Tibial artery (tissue), 4 donors: ENCODE data around the gene ISY1.
"Not testable (repeated sequence)": the region's sequence is repeated elsewhere in the genome, so short reads cannot be mapped to it uniquely, and the experiment has no call there.

ENCODE experiments used
- DNase-seq, 2 donors: peaks; one replicate each; pipeline ENCODE4 v3.0.0-alpha.2; 2019
- H3K27ac ChIP-seq, 2 donors: fragments of 200-600 bp; sonication (generic) in 1 of 2; 1 replicate in 1 of 2; 2 replicates in 1 of 2; pipeline ENCODE4 v1.5.1; 2018 to 2019; ENCODE audit warnings: mild to moderate bottlenecking in 1 of 2
- H3K27me3 ChIP-seq, 2 donors: fragments of 200-600 bp; sonication (generic) in 1 of 2; one replicate each; pipeline versions ENCODE4 v1.5.1 to v1.6.0; 2016 to 2019
- H3K36me3 ChIP-seq, 3 donors: fragments of 200-600 bp; sonication (generic) in 2 of 3; one replicate each; pipeline ENCODE4 v1.5.1; 2016 to 2019; ENCODE audit warnings: mild to moderate bottlenecking in 2 of 3
- H3K4me1 ChIP-seq, 4 donors: fragments of 200-600 bp; sonication (generic) in 2 of 4; 1 replicate in 3 of 4; 2 replicates in 1 of 4; pipeline ENCODE4 v1.5.1; 2016 to 2019
- H3K4me3 ChIP-seq, 2 donors: fragments of 200-600 bp; sonication (generic) in 1 of 2; 1 replicate in 1 of 2; 2 replicates in 1 of 2; pipeline ENCODE4 v1.5.1; 2018 to 2019; ENCODE audit warnings: mild to moderate bottlenecking in 2 of 2
- H3K9me3 ChIP-seq, 3 donors: fragments of 200-600 bp; sonication (generic) in 1 of 3; one replicate each; pipeline ENCODE4 v1.5.1; 2016 to 2019
- CTCF ChIP-seq, 2 experiments: fragments of 200-600 bp in 1 of 2; fragments of 450-650 bp in 1 of 2; IDR thresholded peaks; one replicate each; pipeline ENCODE4 v1.5.1; 2017 to 2019; ENCODE audit warnings: antibody characterized with exemption in 2 of 2, mild to moderate bottlenecking in 1 of 2, moderate library complexity in 1 of 2
- intact Hi-C: fragments of 100-400 bp; cut with DNase I; formaldehyde crosslinking; loops from one replicate; pipeline ENCODE4 v1.15.0; 2023; ENCODE audit warnings: low total_unique reads

ISY1 gene

GRCh38 chr3:129114455-129114854, 46.4 kb downstream of the ISY1 start:
- no peak for TF ChIP-seq CTCF (IDR thresholded peaks at IDR 0.05)
- intact Hi-C loops = no loop called here
- H3K36me3 ChIP-seq = peaks cover 11 to 24% (median 22%) of the 10 kb centered on the region in 3 donors
- peaks cover 0 to 17% (median 11%) of the 10 kb centered on the region in 4 donors for H3K4me1 ChIP-seq
- H3K9me3 ChIP-seq = no peaks in the 10 kb centered on the region
- H3K27ac ChIP-seq = no peak overlapping the region
- H3K4me3 ChIP-seq = no peak overlapping the region
- H3K27me3 ChIP-seq = no peaks in the 10 kb centered on the region
- no peak for DNase-seq

- Histone ChIP-seq H3K4me1 (peaks cover 0 to 4% (median 0%) of the 10 kb centered on the region in 4 donors), H3K36me3 (peaks cover 14 to 36% (median 28%) of the 10 kb centered on the region in 3 donors), H3K9me3 (no peaks in the 10 kb centered on the region), H3K27ac (no peak overlapping the region), H3K27me3 (no peaks in the 10 kb centered on the region), H3K4me3 (no peak overlapping the region)
- no peak for DNase-seq
- TF ChIP-seq CTCF (IDR thresholded peaks at IDR 0.05) = no peak
- intact Hi-C loops = no loop called here
Observed at GRCh38 chr3:129112308-129113052, 48.4 kb downstream of the ISY1 start.

- intact Hi-C loops, H3K27ac ChIP-seq, DNase-seq, H3K4me3 ChIP-seq, H3K9me3 ChIP-seq, H3K4me1 ChIP-seq, H3K27me3 ChIP-seq: not testable (repeated sequence)
- peaks cover 14 to 47% (median 26%) of the 10 kb centered on the region in 3 donors for H3K36me3 ChIP-seq
Observed at GRCh38 chr3:129111076-129111780, 49.6 kb downstream of the ISY1 start.

- H3K4me3 ChIP-seq = no peak overlapping the region
- no peaks in the 10 kb centered on the region for H3K27me3 ChIP-seq
- H3K27ac ChIP-seq = no peak overlapping the region
- no peaks in the 10 kb centered on the region for H3K9me3 ChIP-seq
- peaks cover 7 to 38% (median 17%) of the 10 kb centered on the region in 3 donors for H3K36me3 ChIP-seq
- intact Hi-C loops = loop anchor here (10.0 kb wide), 1 partner anchor 133 kb away; no protein-coding TSS in a partner anchor
- no peak for TF ChIP-seq CTCF (IDR thresholded peaks at IDR 0.05)
- H3K4me1 ChIP-seq = peaks cover 0 to 10% (median 0%) of the 10 kb centered on the region in 4 donors
- no peak for DNase-seq
Observed at GRCh38 chr3:129107793-129108192, 53.1 kb downstream of the ISY1 start.

- Histone ChIP-seq H3K9me3 (no peaks in the 10 kb centered on the region), H3K4me3 (no peak overlapping the region), H3K36me3 (peaks cover 7 to 38% (median 17%) of the 10 kb centered on the region in 3 donors), H3K27me3 (no peaks in the 10 kb centered on the region), H3K27ac (no peak overlapping the region), H3K4me1 (peaks cover 0 to 10% (median 0%) of the 10 kb centered on the region in 4 donors)
- intact Hi-C loops = loop anchor here (10.0 kb wide), 1 partner anchor 132 kb away; no protein-coding TSS in a partner anchor
- no peak for TF ChIP-seq CTCF (IDR thresholded peaks at IDR 0.05)
- no peak for DNase-seq
Observed at GRCh38 chr3:129106866-129107565, 53.8 kb downstream of the ISY1 start.
